DND-41 (cell line): ENCODE results near the gene TOP3B.

Source experiments
- ATAC-seq: fragments of 200-7000 bp; cut with Tn5 transposase; 3 replicates; pipeline ENCODE4 v1.9.1; 2021; ENCODE audit warnings: low read depth; ENCODE audit not compliant: insufficient read depth
- DNase-seq: peaks from one replicate; pipeline ENCODE4 v3.0.0-alpha.2; 2020
- H2AFZ ChIP-seq: 2 replicates; pipeline ENCODE4 v1.6.0; 2012; ENCODE audit warnings: low read depth, low read length
- H3K27ac ChIP-seq: 2 replicates; pipeline ENCODE4 v1.5.1; 2012; ENCODE audit warnings: low read length, inconsistent platforms
- H3K27me3 ChIP-seq: fragments of 200-600 bp; sonication (generic); 2 replicates; pipeline ENCODE4 v1.6.0; 2012; ENCODE audit warnings: low read length, mild to moderate bottlenecking, inconsistent platforms; ENCODE audit not compliant: insufficient read depth, poor library complexity
- H3K36me3 ChIP-seq: 2 replicates; pipeline ENCODE4 v1.5.1; 2012; ENCODE audit warnings: low read length, inconsistent platforms; ENCODE audit not compliant: insufficient read depth
- H3K4me1 ChIP-seq: 2 replicates; pipeline ENCODE4 v1.5.1; 2012; ENCODE audit warnings: mild to moderate bottlenecking, low read length; ENCODE audit not compliant: insufficient read depth
- H3K4me2 ChIP-seq: 2 replicates; pipeline ENCODE4 v1.6.0; 2012; ENCODE audit warnings: mild to moderate bottlenecking, moderate library complexity, low read length, inconsistent platforms; ENCODE audit not compliant: insufficient read depth
- H3K4me3 ChIP-seq, 2 experiments: fragments of 200-600 bp in 1 of 2; shearing (Covaris generic) in 1 of 2; 2 replicates each; pipeline ENCODE4 v1.5.1; 2012 to 2016; ENCODE audit warnings: inconsistent platforms in 2 of 2, low read length in 2 of 2, mild to moderate bottlenecking in 2 of 2, low read depth in 1 of 2, moderate library complexity in 1 of 2
- H3K79me2 ChIP-seq: 2 replicates; pipeline ENCODE4 v1.6.0; 2012; ENCODE audit warnings: low read length, inconsistent platforms; ENCODE audit not compliant: insufficient read depth
- H3K9ac ChIP-seq: 2 replicates; pipeline ENCODE4 v1.6.0; 2012; ENCODE audit warnings: low read depth, mild to moderate bottlenecking, inconsistent platforms, low read length, moderate library complexity
- H3K9me3 ChIP-seq: 2 replicates; pipeline ENCODE4 v1.5.1; 2012; ENCODE audit warnings: low read length, moderate library complexity, mild to moderate bottlenecking, inconsistent platforms; ENCODE audit not compliant: insufficient read depth, severe bottlenecking
- H4K20me1 ChIP-seq: 2 replicates; pipeline ENCODE4 v1.6.0; 2012; ENCODE audit warnings: low read length; ENCODE audit not compliant: insufficient read depth
- CTCF ChIP-seq: IDR thresholded peaks from 2 replicates; pipeline ENCODE4 v1.5.1; 2012; ENCODE audit warnings: borderline replicate concordance, low read length, moderate library complexity, mild to moderate bottlenecking; ENCODE audit not compliant: poor library complexity, severe bottlenecking; ENCODE audit errors: extremely low read depth
- EZH2 ChIP-seq: IDR thresholded peaks from 3 replicates; pipeline ENCODE4 v1.6.1; 2012; ENCODE audit warnings: borderline replicate concordance, low read depth, mild to moderate bottlenecking, moderate library complexity, low read length, inconsistent platforms; ENCODE audit not compliant: severe bottlenecking

Gene TOP3B

GRCh38 chr22:21959274-21960074 is 23.1 kb downstream of the TOP3B start:
- H2AFZ ChIP-seq = no peak overlapping the region
- ATAC-seq = no peak
- H3K9me3 ChIP-seq = no peaks in the 10 kb centered on the region
- H3K27ac ChIP-seq = no peak overlapping the region
- no peaks in the 10 kb centered on the region for H3K79me2 ChIP-seq
- H3K9ac ChIP-seq = no peak overlapping the region
- H3K36me3 ChIP-seq = peaks cover 66% of the 10 kb centered on the region
- TF ChIP-seq CTCF = no peak
- no peak for TF ChIP-seq EZH2
- no peaks in the 10 kb centered on the region for H3K4me1 ChIP-seq
- no peak overlapping the region for H3K4me2 ChIP-seq
- H4K20me1 ChIP-seq = no peaks in the 10 kb centered on the region; the same call in 1 of the 2 replicates
- no peak overlapping the region for H3K4me3 ChIP-seq
- DNase-seq = no peak
- H3K27me3 ChIP-seq = no peaks in the 10 kb centered on the region

- Histone ChIP-seq H3K36me3 (peaks cover 57% of the 10 kb centered on the region), H3K4me1 (no peaks in the 10 kb centered on the region), H3K4me2 (no peak overlapping the region), H3K4me3 (no peak overlapping the region), H3K27ac (no peak overlapping the region), H4K20me1 (no peaks in the 10 kb centered on the region; the same call in 1 of the 2 replicates), H3K9ac (no peak overlapping the region), H2AFZ (no peak overlapping the region), H3K9me3 (no peaks in the 10 kb centered on the region), H3K79me2 (no peaks in the 10 kb centered on the region), H3K27me3 (no peaks in the 10 kb centered on the region)
- TF ChIP-seq CTCF = no peak
- no peak for TF ChIP-seq EZH2
- ATAC-seq (no peak), DNase-seq (no peak)
Observed at GRCh38 chr22:21958360-21959273, 24.0 kb downstream of the TOP3B start.

GRCh38 chr22:21952586-21953571 is 29.7 kb downstream of the TOP3B start, which contains the start of gene PPM1F:
PPM1F (minus strand) TSS chr22:21952848; CDS start chr22:21946048, 6,800 bp downstream.
- peak within 1 kb of the TSS; percentile 74 for H3K9ac ChIP-seq
- H3K9me3 ChIP-seq = no peaks in the 10 kb centered on the region
- no peak for TF ChIP-seq EZH2
- TF ChIP-seq CTCF = peak; percentile 91
- H3K27me3 ChIP-seq = no peaks in the 10 kb centered on the region
- H3K36me3 ChIP-seq = peaks cover 2% of the 10 kb centered on the region; the same call in 1 of the 2 replicates
- peak within 1 kb of the TSS; percentile 78 for H3K27ac ChIP-seq
- peak within 1 kb of the TSS; percentile 85 for H2AFZ ChIP-seq
- peak; percentile 88 for DNase-seq
- ATAC-seq = peak; percentile 88
- H3K4me3 ChIP-seq = peak within 1 kb of the TSS; percentile 85 to 91; a peak in 3 of 4 replicates
- peaks cover 8% of the 10 kb centered on the region for H3K79me2 ChIP-seq
- peak within 1 kb of the TSS; percentile 98 for H3K4me2 ChIP-seq
- peaks cover 8% of the 10 kb centered on the region for H4K20me1 ChIP-seq
- H3K4me1 ChIP-seq = peaks cover 13% of the 10 kb centered on the region
